DND-41 (cell line): Measurements from ENCODE around the gene UNC79.

Experiments used
- ATAC-seq: fragments of 200-7000 bp; cut with Tn5 transposase; 3 replicates; pipeline ENCODE4 v1.9.1; 2021; ENCODE audit warnings: low read depth; ENCODE audit not compliant: insufficient read depth
- DNase-seq: peaks from one replicate; pipeline ENCODE4 v3.0.0-alpha.2; 2020
- H2AFZ ChIP-seq: 2 replicates; pipeline ENCODE4 v1.6.0; 2012; ENCODE audit warnings: low read depth, low read length
- H3K27ac ChIP-seq: 2 replicates; pipeline ENCODE4 v1.5.1; 2012; ENCODE audit warnings: low read length, inconsistent platforms
- H3K27me3 ChIP-seq: fragments of 200-600 bp; sonication (generic); 2 replicates; pipeline ENCODE4 v1.6.0; 2012; ENCODE audit warnings: low read length, mild to moderate bottlenecking, inconsistent platforms; ENCODE audit not compliant: insufficient read depth, poor library complexity
- H3K36me3 ChIP-seq: 2 replicates; pipeline ENCODE4 v1.5.1; 2012; ENCODE audit warnings: low read length, inconsistent platforms; ENCODE audit not compliant: insufficient read depth
- H3K4me1 ChIP-seq: 2 replicates; pipeline ENCODE4 v1.5.1; 2012; ENCODE audit warnings: mild to moderate bottlenecking, low read length; ENCODE audit not compliant: insufficient read depth
- H3K4me2 ChIP-seq: 2 replicates; pipeline ENCODE4 v1.6.0; 2012; ENCODE audit warnings: mild to moderate bottlenecking, moderate library complexity, low read length, inconsistent platforms; ENCODE audit not compliant: insufficient read depth
- H3K4me3 ChIP-seq, 2 experiments: fragments of 200-600 bp in 1 of 2; shearing (Covaris generic) in 1 of 2; 2 replicates each; pipeline ENCODE4 v1.5.1; 2012 to 2016; ENCODE audit warnings: inconsistent platforms in 2 of 2, low read length in 2 of 2, mild to moderate bottlenecking in 2 of 2, low read depth in 1 of 2, moderate library complexity in 1 of 2
- H3K79me2 ChIP-seq: 2 replicates; pipeline ENCODE4 v1.6.0; 2012; ENCODE audit warnings: low read length, inconsistent platforms; ENCODE audit not compliant: insufficient read depth
- H3K9ac ChIP-seq: 2 replicates; pipeline ENCODE4 v1.6.0; 2012; ENCODE audit warnings: low read depth, mild to moderate bottlenecking, inconsistent platforms, low read length, moderate library complexity
- H3K9me3 ChIP-seq: 2 replicates; pipeline ENCODE4 v1.5.1; 2012; ENCODE audit warnings: low read length, moderate library complexity, mild to moderate bottlenecking, inconsistent platforms; ENCODE audit not compliant: insufficient read depth, severe bottlenecking
- H4K20me1 ChIP-seq: 2 replicates; pipeline ENCODE4 v1.6.0; 2012; ENCODE audit warnings: low read length; ENCODE audit not compliant: insufficient read depth
- CTCF ChIP-seq: IDR thresholded peaks from 2 replicates; pipeline ENCODE4 v1.5.1; 2012; ENCODE audit warnings: borderline replicate concordance, low read length, moderate library complexity, mild to moderate bottlenecking; ENCODE audit not compliant: poor library complexity, severe bottlenecking; ENCODE audit errors: extremely low read depth
- EZH2 ChIP-seq: IDR thresholded peaks from 3 replicates; pipeline ENCODE4 v1.6.1; 2012; ENCODE audit warnings: borderline replicate concordance, low read depth, mild to moderate bottlenecking, moderate library complexity, low read length, inconsistent platforms; ENCODE audit not compliant: severe bottlenecking

The UNC79 gene

GRCh38 chr14:93749076-93749420 lies 318.3 kb downstream of the UNC79 start:
- no peak for TF ChIP-seq CTCF
- H3K4me3 ChIP-seq, result no peak overlapping the region
- no peak overlapping the region for H3K9ac ChIP-seq
- H3K79me2 ChIP-seq, result no peaks in the 10 kb centered on the region
- no peak overlapping the region for H3K4me2 ChIP-seq
- H3K27me3 ChIP-seq, result no peaks in the 10 kb centered on the region
- no peak for DNase-seq
- no peaks in the 10 kb centered on the region for H3K36me3 ChIP-seq
- H3K27ac ChIP-seq, result no peak overlapping the region
- no peak for ATAC-seq
- no peaks in the 10 kb centered on the region for H3K4me1 ChIP-seq
- H2AFZ ChIP-seq, result no peak overlapping the region
- H3K9me3 ChIP-seq, result no peaks in the 10 kb centered on the region
- H4K20me1 ChIP-seq, result no peaks in the 10 kb centered on the region

- Histone ChIP-seq H3K27me3 (no peaks in the 10 kb centered on the region), H3K9me3 (no peaks in the 10 kb centered on the region), H3K4me2 (no peak overlapping the region), H3K9ac (no peak overlapping the region), H3K79me2 (no peaks in the 10 kb centered on the region), H3K4me1 (no peaks in the 10 kb centered on the region), H3K27ac (no peak overlapping the region), H2AFZ (no peak overlapping the region), H4K20me1 (no peaks in the 10 kb centered on the region), H3K36me3 (no peaks in the 10 kb centered on the region), H3K4me3 (no peak overlapping the region)
- ATAC-seq, result no peak
- no peak for TF ChIP-seq EZH2
- no peak for TF ChIP-seq CTCF
- no peak for DNase-seq
Observed at GRCh38 chr14:93751946-93752655, 321.4 kb downstream of the UNC79 start.

GRCh38 chr14:93752980-93753561 lies 322.3 kb downstream of the UNC79 start:
- Histone ChIP-seq H3K9ac (no peak overlapping the region), H3K4me1 (no peaks in the 10 kb centered on the region), H3K27ac (no peak overlapping the region), H3K9me3 (no peaks in the 10 kb centered on the region), H3K4me3 (no peak overlapping the region), H3K4me2 (no peak overlapping the region), H4K20me1 (no peaks in the 10 kb centered on the region), H3K36me3 (no peaks in the 10 kb centered on the region), H3K27me3 (no peaks in the 10 kb centered on the region), H2AFZ (no peak overlapping the region), H3K79me2 (no peaks in the 10 kb centered on the region)
- ATAC-seq (no peak), DNase-seq (no peak)
- no peak for TF ChIP-seq CTCF

- no peaks in the 10 kb centered on the region for H3K27me3 ChIP-seq
- no peak overlapping the region for H3K4me2 ChIP-seq
- TF ChIP-seq CTCF (no peak), EZH2 (no peak)
- no peak for DNase-seq
- H3K9ac ChIP-seq, result no peak overlapping the region
- H3K4me1 ChIP-seq, result no peaks in the 10 kb centered on the region
- no peaks in the 10 kb centered on the region for H3K79me2 ChIP-seq
- ATAC-seq, result no peak
- H3K36me3 ChIP-seq, result no peaks in the 10 kb centered on the region
- H2AFZ ChIP-seq, result no peak overlapping the region
- no peaks in the 10 kb centered on the region for H4K20me1 ChIP-seq
- no peaks in the 10 kb centered on the region for H3K9me3 ChIP-seq
- H3K27ac ChIP-seq, result no peak overlapping the region
- H3K4me3 ChIP-seq, result no peak overlapping the region
Observed at GRCh38 chr14:93753647-93754046, 322.9 kb downstream of the UNC79 start.
